A204.1 (cell line): Measurements from ENCODE around the gene ZNF25.
A peak's percentile ranks its signal among the peaks of the same experiment; 100 is the strongest.
"Not testable (repeated sequence)": the region's sequence is repeated elsewhere in the genome, so short reads cannot be mapped to it uniquely, and the experiment has no call there.

ENCODE experiments used
- FAIRE-seq: peaks from 2 replicates; lab custom pipeline; 2012; peaks lifted over from hg19 to GRCh38; lab: Jason Lieb, UNC

The ZNF25 gene

GRCh38 chr10:37976091-37976879 lies at the start of gene ZNF25:
Gene ZNF25 (minus strand): TSS chr10:37976647. CDS start chr10:37971722, 4,925 bp downstream.
- FAIRE-seq: peak; percentile 99

GRCh38 chr10:38025283-38025682 lies 48.8 kb upstream of the ZNF25 start:
- FAIRE-seq: no peak

- not testable (repeated sequence) for FAIRE-seq
These were observed 42.7 kb upstream of the ZNF25 start for GRCh38 chr10:38019124-38019523.

GRCh38 chr10:38016354-38016753 lies 39.9 kb upstream of the ZNF25 start:
- no peak for FAIRE-seq

- FAIRE-seq: peak; percentile 30
These were observed 33.9 kb upstream of the ZNF25 start, which contains the start of gene ZNF33A for GRCh38 chr10:38010119-38010903. Gene ZNF33A (plus strand): TSS chr10:38010675. CDS start chr10:38012342, 1,667 bp downstream.

- no peak for FAIRE-seq
These were observed 31.5 kb upstream of the ZNF25 start for GRCh38 chr10:38007991-38008390.

GRCh38 chr10:38007551-38007950 lies 31.1 kb upstream of the ZNF25 start:
- FAIRE-seq: no peak

- no peak for FAIRE-seq
These were observed 27.1 kb upstream of the ZNF25 start for GRCh38 chr10:38003588-38003987.

- no peak for FAIRE-seq
These were observed 26.6 kb upstream of the ZNF25 start for GRCh38 chr10:38003026-38003425.

- FAIRE-seq: not testable (repeated sequence)
These were observed 24.0 kb upstream of the ZNF25 start for GRCh38 chr10:38000474-38000873.

- not testable (repeated sequence) for FAIRE-seq
These were observed 22.5 kb upstream of the ZNF25 start for GRCh38 chr10:37998920-37999319.

GRCh38 chr10:37992083-37992482 lies 15.6 kb upstream of the ZNF25 start:
- no peak for FAIRE-seq

- FAIRE-seq: no peak
These were observed 15.2 kb upstream of the ZNF25 start for GRCh38 chr10:37991655-37992054.

- FAIRE-seq: no peak
These were observed 395 bp upstream of the ZNF25 start for GRCh38 chr10:37976880-37977203.

- peak; percentile 9 for FAIRE-seq
These were observed 951 bp downstream of the ZNF25 start for GRCh38 chr10:37975401-37975991.

GRCh38 chr10:37972396-37972795 lies 4.1 kb downstream of the ZNF25 start:
- FAIRE-seq: no peak

- FAIRE-seq: no peak
These were observed 11.4 kb downstream of the ZNF25 start for GRCh38 chr10:37965006-37965405.

- no peak for FAIRE-seq
These were observed 15.8 kb downstream of the ZNF25 start for GRCh38 chr10:37960591-37961137.

GRCh38 chr10:37957841-37958240 lies 18.6 kb downstream of the ZNF25 start:
- FAIRE-seq: no peak

GRCh38 chr10:37952926-37953325 lies 23.5 kb downstream of the ZNF25 start:
- no peak for FAIRE-seq

- no peak for FAIRE-seq
These were observed 24.2 kb downstream of the ZNF25 start for GRCh38 chr10:37952043-37952755.

GRCh38 chr10:37948210-37948609 lies 28.2 kb downstream of the ZNF25 start:
- FAIRE-seq: no peak
